Hepatic stellate cell (primary cell): ENCODE measurements around the gene TRIM75.
A peak's percentile ranks its signal among the peaks of the same experiment; 100 is the strongest.
"Not testable (repeated sequence)": the region's sequence is repeated elsewhere in the genome, so short reads cannot be mapped to it uniquely, and the experiment has no call there.

Source experiments
- DNase-seq: peaks from one replicate; pipeline ENCODE4 v3.0.0; 2011; ENCODE audit warnings: low spot score

The TRIM75 gene

DNA sequence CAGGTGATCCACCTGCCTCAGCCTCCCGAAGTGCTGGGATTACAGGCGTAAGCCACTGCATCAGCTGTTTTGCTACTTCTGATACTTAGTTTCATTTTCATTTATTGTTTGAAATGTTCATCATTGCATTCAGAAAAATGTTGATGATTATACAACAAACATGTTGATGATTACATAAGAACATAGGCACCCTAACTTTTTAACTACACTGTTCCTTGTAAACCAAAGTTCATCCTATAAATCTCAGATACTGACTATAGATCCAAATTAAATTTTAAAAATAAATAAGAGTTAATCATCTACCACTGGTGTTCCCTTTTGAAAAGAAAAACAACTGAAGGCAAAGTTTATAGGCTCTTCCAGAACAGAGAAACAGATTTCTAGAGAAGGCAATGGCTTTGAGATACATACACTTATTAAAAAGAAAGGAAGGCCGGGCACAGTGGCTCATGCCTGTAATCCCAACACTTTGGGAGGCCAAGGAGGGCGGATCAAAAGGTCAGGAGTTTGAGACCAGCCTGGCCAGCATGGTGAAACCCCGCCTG, 23.4 kb downstream of the TRIM75 start:
- no peak for DNase-seq

- no peak for DNase-seq
These were observed 25.8 kb downstream of the TRIM75 start for GRCh38 chr4:165079476-165079875.

DNA sequence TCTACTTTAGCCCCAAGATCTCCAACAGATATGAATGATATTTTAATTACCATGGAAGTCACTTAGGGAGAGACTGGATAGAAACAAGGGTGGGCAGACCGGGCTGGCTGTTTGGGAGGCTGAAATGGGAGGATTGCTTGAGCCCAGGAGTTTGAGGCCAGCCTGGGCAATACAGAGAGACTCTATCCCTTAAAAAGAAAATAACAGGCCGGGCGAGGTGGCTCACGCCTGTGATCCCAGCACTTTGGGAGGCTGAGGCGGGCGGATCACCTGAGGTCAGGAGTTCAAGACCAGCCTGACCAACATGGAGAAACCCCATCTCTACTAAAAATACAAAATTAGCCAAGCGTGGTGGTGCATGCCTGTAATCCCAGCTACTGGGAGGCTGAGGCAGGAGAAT, 31.1 kb downstream of the TRIM75 start:
- not testable (repeated sequence) for DNase-seq

GRCh38 chr4:165085946-165086345, 32.3 kb downstream of the TRIM75 start:
- no peak for DNase-seq

- DNase-seq: no peak
These were observed 34.7 kb downstream of the TRIM75 start for GRCh38 chr4:165088366-165088765.

DNA sequence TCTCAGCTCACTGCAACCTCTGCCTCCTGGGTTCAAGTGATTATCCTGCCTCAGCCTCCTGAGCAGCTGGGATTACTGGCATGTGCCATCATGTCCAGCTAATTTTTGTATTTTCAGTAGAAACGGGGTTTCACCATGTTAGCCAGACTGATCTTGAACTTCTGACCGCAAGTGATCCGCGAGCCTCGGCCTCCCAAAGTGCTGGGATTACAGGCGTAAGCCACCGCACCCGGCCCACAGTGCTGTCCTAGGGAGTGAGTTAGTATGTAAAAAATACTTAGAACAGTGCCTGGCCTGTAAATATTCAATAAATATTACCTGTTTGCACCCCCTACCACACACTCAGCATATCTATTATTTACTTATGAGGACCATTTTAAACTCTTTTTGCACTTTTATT, 38.5 kb downstream of the TRIM75 start:
- not testable (repeated sequence) for DNase-seq

- DNase-seq: no peak
These were observed 41.2 kb downstream of the TRIM75 start for GRCh38 chr4:165094873-165095272.

DNA sequence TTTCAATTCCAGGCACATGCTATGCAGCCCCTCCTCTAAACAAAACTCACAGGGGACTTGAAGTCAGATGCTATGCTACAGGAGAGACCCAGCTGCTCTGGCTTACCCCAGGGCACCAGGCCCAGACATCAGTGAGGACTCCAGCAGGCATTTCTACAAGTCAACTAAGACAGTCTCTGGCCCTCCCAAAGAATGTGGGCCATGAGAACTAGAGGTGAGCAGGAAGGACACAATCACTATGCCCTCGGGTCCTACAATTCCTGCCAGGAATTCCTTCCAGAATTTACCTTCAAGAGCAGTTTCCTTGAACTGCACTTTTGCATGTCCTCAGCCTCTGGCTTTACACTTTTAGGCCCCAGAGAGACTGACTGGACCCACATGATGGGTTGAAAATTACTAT, 41.6 kb downstream of the TRIM75 start:
- DNase-seq: no peak

DNA sequence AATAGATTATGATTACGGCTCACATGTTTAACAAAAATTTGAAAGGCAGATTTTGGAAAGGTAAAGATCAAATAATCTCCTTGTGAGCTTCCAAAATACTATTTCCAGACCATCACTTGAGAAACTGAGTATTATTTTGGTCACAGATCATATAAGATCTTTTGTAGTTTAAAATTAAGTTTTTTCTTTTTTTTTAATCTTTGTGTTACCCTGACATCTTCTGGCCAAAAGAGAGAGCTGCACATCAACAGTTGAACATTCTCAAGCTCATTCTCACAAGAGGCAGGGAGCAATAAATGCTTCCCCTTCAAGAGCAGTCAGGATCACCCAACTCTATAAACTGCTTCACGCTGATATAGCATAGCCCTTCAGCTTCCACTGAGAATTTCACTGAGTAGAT, 43.1 kb downstream of the TRIM75 start:
- DNase-seq: peak; percentile 31

- no peak for DNase-seq
These were observed 48.0 kb downstream of the TRIM75 start for GRCh38 chr4:165101641-165102040.

DNA sequence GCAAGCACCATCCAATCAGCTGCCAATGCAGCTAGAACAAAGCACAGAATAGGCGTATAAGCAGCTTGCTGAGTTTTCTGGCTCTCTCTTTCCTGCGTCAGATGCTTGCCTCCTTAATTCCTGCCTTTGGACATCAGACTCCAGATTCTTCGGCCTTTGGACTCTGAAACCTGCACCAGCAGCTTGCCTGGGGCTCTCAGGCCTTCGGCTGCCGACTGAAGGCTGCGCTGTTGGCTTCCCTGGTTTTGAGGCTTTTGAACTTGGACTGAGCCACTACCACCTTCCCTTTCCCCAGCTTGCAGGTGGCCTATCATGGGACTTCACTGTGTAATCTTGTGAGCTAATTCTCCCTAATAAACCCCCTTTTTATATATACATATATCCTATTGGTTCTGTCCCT, 52.9 kb downstream of the TRIM75 start:
- no peak for DNase-seq
